ENCODE measurements around the gene EEFSEC. TPM values are rescaled to one million over a fixed set of nuclear protein-coding genes. Genes with fewer than 3 reads are reported as not detected.

Gene EEFSEC
- total RNA-seq, 1 donor: 5.1 TPM

DNA sequence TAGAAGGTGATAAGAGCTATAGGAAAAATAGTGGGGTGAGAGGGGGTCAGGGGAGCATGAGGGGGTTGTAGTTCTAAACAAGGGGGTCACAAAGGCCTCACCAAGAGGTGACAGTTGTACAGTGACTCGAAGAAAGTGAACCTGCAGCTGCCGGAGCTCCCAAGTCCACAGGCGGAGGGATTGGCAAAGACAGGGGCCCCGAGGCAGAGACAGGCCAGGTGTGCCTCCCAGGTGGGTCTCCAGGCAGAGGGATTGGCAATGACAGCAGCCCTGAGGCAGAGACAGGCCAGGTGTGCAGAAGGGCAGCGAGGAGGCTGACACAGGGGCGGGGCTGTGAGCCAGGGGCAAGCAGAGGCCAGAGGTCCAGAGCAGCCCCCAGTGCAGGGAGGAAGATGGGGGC is 249.7 kb downstream of the EEFSEC start:
- DNase-seq (ENCODE audit: insufficient read length, low spot score, missing footprints): no peak
- TF ChIP-seq, protein P1, sequence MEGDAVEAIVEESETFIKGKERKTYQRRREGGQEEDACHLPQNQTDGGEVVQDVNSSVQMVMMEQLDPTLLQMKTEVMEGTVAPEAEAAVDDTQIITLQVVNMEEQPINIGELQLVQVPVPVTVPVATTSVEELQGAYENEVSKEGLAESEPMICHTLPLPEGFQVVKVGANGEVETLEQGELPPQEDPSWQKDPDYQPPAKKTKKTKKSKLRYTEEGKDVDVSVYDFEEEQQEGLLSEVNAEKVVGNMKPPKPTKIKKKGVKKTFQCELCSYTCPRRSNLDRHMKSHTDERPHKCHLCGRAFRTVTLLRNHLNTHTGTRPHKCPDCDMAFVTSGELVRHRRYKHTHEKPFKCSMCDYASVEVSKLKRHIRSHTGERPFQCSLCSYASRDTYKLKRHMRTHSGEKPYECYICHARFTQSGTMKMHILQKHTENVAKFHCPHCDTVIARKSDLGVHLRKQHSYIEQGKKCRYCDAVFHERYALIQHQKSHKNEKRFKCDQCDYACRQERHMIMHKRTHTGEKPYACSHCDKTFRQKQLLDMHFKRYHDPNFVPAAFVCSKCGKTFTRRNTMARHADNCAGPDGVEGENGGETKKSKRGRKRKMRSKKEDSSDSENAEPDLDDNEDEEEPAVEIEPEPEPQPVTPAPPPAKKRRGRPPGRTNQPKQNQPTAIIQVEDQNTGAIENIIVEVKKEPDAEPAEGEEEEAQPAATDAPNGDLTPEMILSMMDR (IDR thresholded peaks at IDR 0.05; ENCODE audit: extremely low read depth, low read depth, low read length): no peak
- H3K9me3 ChIP-seq (ENCODE audit: low read depth, low read length): no peaks in the 10 kb centered on the region
- no peak overlapping the region for H3K27ac ChIP-seq (ENCODE audit: low read depth, low read length)
- no peaks in the 10 kb centered on the region for H4K20me1 ChIP-seq (ENCODE audit: insufficient read depth, low read length)
- no peaks in the 10 kb centered on the region for H3K27me3 ChIP-seq (ENCODE audit: insufficient read depth, low read length)
- H3K4me3 ChIP-seq (ENCODE audit: insufficient read depth, low read length): no peak overlapping the region
- H2AFZ ChIP-seq (ENCODE audit: low read length): no peak overlapping the region
- H3K36me3 ChIP-seq (ENCODE audit: insufficient read depth, low read length): no peaks in the 10 kb centered on the region
- no peaks in the 10 kb centered on the region for H3K79me2 ChIP-seq (ENCODE audit: insufficient read depth, low read length)
- H3K4me2 ChIP-seq (ENCODE audit: insufficient read depth, low read length): no peak overlapping the region
- no peaks in the 10 kb centered on the region for H3K4me1 ChIP-seq (ENCODE audit: insufficient read depth, low read length)

DNA sequence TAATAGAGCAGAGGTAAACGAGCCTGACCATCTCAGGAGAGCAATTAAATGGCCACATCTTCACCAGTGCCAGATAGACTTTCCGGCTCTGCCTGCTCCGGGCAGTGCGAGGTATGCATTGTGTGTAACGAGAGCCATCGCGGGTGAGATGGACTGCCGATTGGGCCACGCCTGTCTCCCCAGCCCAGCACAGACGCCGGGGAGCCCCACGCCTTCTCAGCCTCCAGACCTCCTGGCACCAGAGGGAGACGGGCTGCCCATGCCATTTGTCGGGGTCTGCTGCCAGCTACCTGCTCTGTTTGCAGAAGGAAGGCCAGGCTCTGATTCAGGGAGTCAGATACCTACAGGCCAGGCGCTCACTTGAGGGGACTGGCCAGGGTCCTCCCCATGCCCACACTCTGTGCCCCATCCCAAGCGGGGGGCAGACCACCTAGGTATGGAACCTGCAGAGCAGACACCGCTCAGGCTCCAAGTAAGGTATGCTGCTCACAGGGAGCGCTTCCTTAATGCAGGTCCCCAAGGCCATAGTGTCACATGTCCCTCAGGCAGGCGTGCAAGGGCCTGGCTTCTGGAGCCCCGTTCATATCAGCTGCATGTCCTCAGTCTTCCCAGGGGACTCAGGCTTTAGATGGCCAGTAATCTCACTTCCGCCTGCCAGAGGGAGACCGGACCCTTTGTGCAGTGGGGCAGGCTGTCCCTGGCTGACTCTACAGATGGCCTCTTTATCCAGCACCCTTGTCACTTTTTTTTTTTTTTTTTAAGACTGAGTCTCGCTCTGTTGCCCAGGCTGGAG is 251.2 kb downstream of the EEFSEC start:
- Histone ChIP-seq H3K9me3 (ENCODE audit: low read depth, low read length) (no peaks in the 10 kb centered on the region), H2AFZ (ENCODE audit: low read length) (no peak overlapping the region), H3K4me3 (ENCODE audit: insufficient read depth, low read length) (no peak overlapping the region), H3K36me3 (ENCODE audit: insufficient read depth, low read length) (no peaks in the 10 kb centered on the region), H3K27me3 (ENCODE audit: insufficient read depth, low read length) (no peaks in the 10 kb centered on the region), H3K79me2 (ENCODE audit: insufficient read depth, low read length) (no peaks in the 10 kb centered on the region), H3K4me1 (ENCODE audit: insufficient read depth, low read length) (no peaks in the 10 kb centered on the region), H3K4me2 (ENCODE audit: insufficient read depth, low read length) (no peak overlapping the region), H3K27ac (ENCODE audit: low read depth, low read length) (no peak overlapping the region), H4K20me1 (ENCODE audit: insufficient read depth, low read length) (no peaks in the 10 kb centered on the region)
- no peak for DNase-seq (ENCODE audit: insufficient read length, low spot score, missing footprints)
- TF ChIP-seq, protein P1 (IDR thresholded peaks at IDR 0.05; ENCODE audit: extremely low read depth, low read depth, low read length): no peak

DNA sequence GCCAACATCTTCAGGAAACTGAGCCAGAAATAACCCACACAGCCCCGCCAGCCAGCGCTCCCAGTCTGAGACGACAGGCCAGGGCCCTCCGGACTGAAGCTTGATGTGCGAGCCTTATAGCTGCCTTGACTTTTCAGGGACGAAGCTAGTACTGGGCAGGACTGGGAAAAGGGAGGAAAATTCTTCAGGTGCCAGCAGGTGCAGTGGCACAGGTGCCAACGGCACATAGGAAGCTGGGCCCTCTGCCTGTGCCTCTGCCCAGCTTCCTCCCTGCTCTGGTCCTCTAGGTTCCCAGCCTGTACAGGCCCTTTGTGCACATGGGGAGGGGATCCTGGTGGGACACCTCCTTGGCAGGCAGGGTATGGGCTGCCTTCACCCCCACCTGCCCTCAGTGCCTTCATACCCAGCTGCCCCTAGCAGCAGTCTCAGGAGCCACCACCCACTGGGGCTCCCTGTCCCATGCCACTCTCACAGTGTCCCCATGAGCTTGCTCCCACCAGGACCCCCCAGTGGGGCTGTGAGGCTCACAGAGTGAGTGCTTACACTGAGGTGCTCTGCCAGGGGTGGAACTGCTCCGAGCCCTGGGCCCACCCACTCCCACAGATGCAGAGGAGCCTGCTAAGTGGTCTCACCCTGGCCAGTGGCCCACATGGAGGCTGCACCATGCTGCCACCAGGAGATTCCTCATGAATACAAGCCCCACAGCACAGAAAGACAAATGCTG is 252.4 kb downstream of the EEFSEC start:
- no peaks in the 10 kb centered on the region for H3K36me3 ChIP-seq (ENCODE audit: insufficient read depth, low read length)
- no peak overlapping the region for H2AFZ ChIP-seq (ENCODE audit: low read length)
- H4K20me1 ChIP-seq (ENCODE audit: insufficient read depth, low read length): no peaks in the 10 kb centered on the region
- H3K4me1 ChIP-seq (ENCODE audit: insufficient read depth, low read length): no peaks in the 10 kb centered on the region
- H3K27me3 ChIP-seq (ENCODE audit: insufficient read depth, low read length): no peaks in the 10 kb centered on the region
- H3K4me2 ChIP-seq (ENCODE audit: insufficient read depth, low read length): no peak overlapping the region
- no peak for DNase-seq (ENCODE audit: insufficient read length, low spot score, missing footprints)
- no peak overlapping the region for H3K27ac ChIP-seq (ENCODE audit: low read depth, low read length)
- no peaks in the 10 kb centered on the region for H3K79me2 ChIP-seq (ENCODE audit: insufficient read depth, low read length)
- TF ChIP-seq, protein P1 (IDR thresholded peaks at IDR 0.05; ENCODE audit: extremely low read depth, low read depth, low read length): no peak
- no peak overlapping the region for H3K4me3 ChIP-seq (ENCODE audit: insufficient read depth, low read length)
- H3K9me3 ChIP-seq (ENCODE audit: low read depth, low read length): no peaks in the 10 kb centered on the region

DNA sequence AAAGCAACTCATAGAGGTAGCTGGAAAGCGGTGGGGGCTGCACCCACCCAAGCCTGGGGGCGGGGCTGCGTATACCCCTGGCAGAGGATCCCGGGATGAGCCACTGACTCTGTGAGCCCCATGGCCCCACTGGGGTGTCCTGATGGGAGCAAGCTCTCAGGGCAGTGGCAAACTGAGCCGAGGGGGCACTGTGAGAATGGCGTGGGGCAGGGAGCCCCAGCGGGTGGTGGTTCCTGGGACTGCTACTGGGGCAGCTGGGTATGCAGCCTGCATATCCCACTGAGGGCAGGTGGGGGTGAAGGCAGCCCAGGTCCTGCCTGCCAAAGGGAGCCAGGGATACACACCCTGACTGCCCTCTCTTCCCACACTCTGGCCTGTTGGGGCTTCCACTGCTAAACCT is 254.0 kb downstream of the EEFSEC start:
- H3K79me2 ChIP-seq (ENCODE audit: insufficient read depth, low read length): no peaks in the 10 kb centered on the region
- no peak overlapping the region for H3K27ac ChIP-seq (ENCODE audit: low read depth, low read length)
- no peak overlapping the region for H3K4me3 ChIP-seq (ENCODE audit: insufficient read depth, low read length)
- no peaks in the 10 kb centered on the region for H3K4me1 ChIP-seq (ENCODE audit: insufficient read depth, low read length)
- no peaks in the 10 kb centered on the region for H3K27me3 ChIP-seq (ENCODE audit: insufficient read depth, low read length)
- no peak for DNase-seq (ENCODE audit: insufficient read length, low spot score, missing footprints)
- no peaks in the 10 kb centered on the region for H4K20me1 ChIP-seq (ENCODE audit: insufficient read depth, low read length)
- no peak overlapping the region for H2AFZ ChIP-seq (ENCODE audit: low read length)
- no peaks in the 10 kb centered on the region for H3K9me3 ChIP-seq (ENCODE audit: low read depth, low read length)
- H3K36me3 ChIP-seq (ENCODE audit: insufficient read depth, low read length): no peaks in the 10 kb centered on the region
- no peak overlapping the region for H3K4me2 ChIP-seq (ENCODE audit: insufficient read depth, low read length)
- TF ChIP-seq, protein P1 (IDR thresholded peaks at IDR 0.05; ENCODE audit: extremely low read depth, low read depth, low read length): no peak
